SK-N-SH treated with all-trans-retinoic acid at 6 μM for 48 hours (cell line): ENCODE data around the gene PDE7B.

Source experiments
- ATAC-seq: fragments of 200-7000 bp; cut with Tn5 transposase; 3 replicates; pipeline ENCODE4 v1.9.1; 2020; ENCODE audit warnings: mild to moderate bottlenecking, moderate library complexity
- ARNTL ChIP-seq: fragments of 450-650 bp; formaldehyde crosslinking; IDR thresholded peaks from 2 replicates; pipeline ENCODE4 v1.5.0; 2020; ENCODE audit warnings: low read depth, mild to moderate bottlenecking, moderate library complexity, borderline replicate concordance
- BACH2 ChIP-seq: fragments of 250-450 bp; sonication (Bioruptor Pico); IDR thresholded peaks from 2 replicates; pipeline ENCODE4 v1.9.0; 2021; ENCODE audit warnings: mild to moderate bottlenecking, borderline replicate concordance
- CSDC2 ChIP-seq: fragments of 250-450 bp; sonication (Bioruptor Pico); IDR thresholded peaks from 2 replicates; pipeline ENCODE4 v1.5.0; 2020; ENCODE audit warnings: mild to moderate bottlenecking, moderate library complexity
- ESRRG ChIP-seq: fragments of 250-450 bp; sonication (Bioruptor Pico); IDR thresholded peaks from 2 replicates; pipeline ENCODE4 v1.6.1; 2021; ENCODE audit warnings: mild to moderate bottlenecking
- GLIS3 ChIP-seq: fragments of 250-450 bp; sonication (Bioruptor Pico); IDR thresholded peaks from 2 replicates; pipeline ENCODE4 v1.5.0; 2020; ENCODE audit warnings: mild to moderate bottlenecking, moderate library complexity
- ISL1 ChIP-seq: fragments of 250-450 bp; sonication (Bioruptor Pico); IDR thresholded peaks from 2 replicates; pipeline ENCODE4 v2.1.2; 2022; ENCODE audit warnings: mild to moderate bottlenecking, moderate library complexity
- OSR1 ChIP-seq: fragments of 250-450 bp; sonication (Bioruptor Pico); IDR thresholded peaks from 2 replicates; pipeline ENCODE4 v1.8.0; 2022; ENCODE audit warnings: moderate library complexity, mild to moderate bottlenecking, inconsistent platforms
- PPARA ChIP-seq: fragments of 250-450 bp; sonication (Bioruptor Pico); IDR thresholded peaks from 2 replicates; pipeline ENCODE4 v1.5.0; 2020; ENCODE audit warnings: mild to moderate bottlenecking, borderline replicate concordance
- RARB ChIP-seq: fragments of 250-450 bp; sonication (Bioruptor Pico); IDR thresholded peaks from 2 replicates; pipeline ENCODE4 v1.8.0; 2021; ENCODE audit warnings: mild to moderate bottlenecking, moderate library complexity
- SNAI2 ChIP-seq: fragments of 250-450 bp; sonication (Bioruptor Pico); IDR thresholded peaks from 2 replicates; pipeline ENCODE4 v1.5.0; 2020; ENCODE audit warnings: mild to moderate bottlenecking, moderate library complexity
- TCF4 ChIP-seq: fragments of 250-450 bp; sonication (Bioruptor Pico); IDR thresholded peaks from 2 replicates; pipeline ENCODE4 v1.8.0; 2021; ENCODE audit warnings: mild to moderate bottlenecking, moderate library complexity, borderline replicate concordance
- TOX ChIP-seq: fragments of 250-450 bp; sonication (Bioruptor Pico); IDR thresholded peaks from 2 replicates; pipeline ENCODE4 v1.8.0; 2021; ENCODE audit warnings: mild to moderate bottlenecking, moderate library complexity, borderline replicate concordance
- ZC3H10 ChIP-seq: fragments of 250-450 bp; sonication (Bioruptor Pico); IDR thresholded peaks from 2 replicates; pipeline ENCODE4 v1.5.1; 2021; ENCODE audit warnings: mild to moderate bottlenecking, moderate library complexity
- ZFP3 ChIP-seq: fragments of 250-450 bp; sonication (Bioruptor Pico); IDR thresholded peaks from 2 replicates; pipeline ENCODE4 v1.5.0; 2020; ENCODE audit warnings: mild to moderate bottlenecking, moderate library complexity
- ZNF565 ChIP-seq: fragments of 450-650 bp; formaldehyde crosslinking; conservative IDR thresholded peaks from 2 replicates; pipeline ENCODE4 v1.5.0; 2020; ENCODE audit warnings: low read depth, mild to moderate bottlenecking, moderate library complexity
- ZNF70 ChIP-seq: fragments of 450-650 bp; formaldehyde crosslinking; IDR thresholded peaks from 2 replicates; pipeline ENCODE4 v1.5.0; 2020; ENCODE audit warnings: mild to moderate bottlenecking, moderate library complexity
- ZNF8 ChIP-seq: fragments of 450-650 bp; formaldehyde crosslinking; IDR thresholded peaks from 2 replicates; pipeline ENCODE4 v1.5.0; 2020; ENCODE audit warnings: mild to moderate bottlenecking, moderate library complexity
- TF ChIP-seq, protein P1 (sequence below): fragments of 250-450 bp; sonication (Bioruptor Pico); IDR thresholded peaks from 2 replicates; pipeline ENCODE4 v1.8.0; 2021; ENCODE audit warnings: low read depth, mild to moderate bottlenecking, moderate library complexity, borderline replicate concordance
- TF ChIP-seq, protein P2 (sequence below): fragments of 250-450 bp; sonication (Bioruptor Pico); IDR thresholded peaks from 2 replicates; pipeline ENCODE4 v1.8.0; 2020; ENCODE audit warnings: mild to moderate bottlenecking, moderate library complexity, borderline replicate concordance
- TF ChIP-seq, protein P3 (sequence below): fragments of 250-450 bp; sonication (Bioruptor Pico); IDR thresholded peaks from 2 replicates; pipeline ENCODE4 v1.5.0; 2020; ENCODE audit warnings: mild to moderate bottlenecking, moderate library complexity
- TF ChIP-seq, protein P4 (sequence below): fragments of 250-450 bp; sonication (Bioruptor Pico); IDR thresholded peaks from 2 replicates; pipeline ENCODE4 v1.5.1; 2021; ENCODE audit warnings: mild to moderate bottlenecking, moderate library complexity

PDE7B gene

DNA sequence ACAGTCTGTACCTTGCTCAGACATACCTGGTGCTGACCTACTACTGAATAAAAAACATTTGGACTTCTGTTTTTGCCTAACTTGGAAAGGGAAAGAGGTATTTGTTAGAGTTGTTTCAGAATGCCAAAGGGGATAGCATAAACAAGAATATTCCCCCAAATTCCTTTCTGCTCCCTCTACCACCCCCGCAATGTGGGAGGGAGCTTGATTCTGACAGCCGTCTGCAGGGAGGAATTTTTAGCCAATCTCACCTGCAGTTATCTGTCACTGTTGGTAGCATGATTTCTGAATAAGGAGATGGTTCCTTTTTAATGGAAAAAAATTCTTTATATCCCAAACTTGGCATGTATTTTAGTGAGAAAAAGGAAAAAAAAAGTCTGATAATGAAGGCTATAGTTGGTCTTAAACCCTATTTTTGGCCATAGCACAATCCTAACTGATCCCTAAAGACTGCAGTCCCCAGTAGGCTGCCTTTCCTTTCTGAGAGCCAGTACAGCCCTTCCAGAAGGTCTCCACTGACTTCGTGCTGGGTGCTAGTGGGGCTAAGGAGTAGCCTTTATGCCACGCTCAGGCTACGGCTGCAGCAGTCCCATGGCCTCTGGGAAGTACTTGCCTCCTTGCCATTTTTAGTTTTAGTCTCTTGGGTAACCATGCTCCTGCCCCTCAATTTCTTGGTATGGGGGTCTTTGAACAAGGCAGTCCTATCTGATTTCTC is 13.6 kb upstream of the PDE7B start:
- ATAC-seq, result no peak
- no peak for TF ChIP-seq ZNF8

DNA sequence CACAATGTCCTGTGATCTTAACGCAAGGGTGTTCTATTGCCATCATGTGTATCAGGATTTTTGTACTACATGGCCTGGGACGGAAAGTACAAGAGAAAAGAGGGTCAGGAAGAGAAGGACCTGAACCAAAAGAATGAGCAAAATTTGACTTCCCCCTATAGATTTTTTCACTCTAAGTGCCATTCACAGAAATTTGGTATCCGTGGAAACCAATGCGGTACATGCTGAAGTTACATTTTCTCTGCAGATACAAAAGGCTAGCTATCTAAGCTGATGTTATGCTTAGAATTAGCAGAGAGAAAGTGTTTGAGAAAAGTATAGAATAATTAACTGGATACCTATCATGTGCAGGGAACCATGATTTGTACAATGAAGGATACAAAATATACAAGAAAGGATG is 12.4 kb upstream of the PDE7B start:
- no peak for ATAC-seq
- TF ChIP-seq, protein P1, sequence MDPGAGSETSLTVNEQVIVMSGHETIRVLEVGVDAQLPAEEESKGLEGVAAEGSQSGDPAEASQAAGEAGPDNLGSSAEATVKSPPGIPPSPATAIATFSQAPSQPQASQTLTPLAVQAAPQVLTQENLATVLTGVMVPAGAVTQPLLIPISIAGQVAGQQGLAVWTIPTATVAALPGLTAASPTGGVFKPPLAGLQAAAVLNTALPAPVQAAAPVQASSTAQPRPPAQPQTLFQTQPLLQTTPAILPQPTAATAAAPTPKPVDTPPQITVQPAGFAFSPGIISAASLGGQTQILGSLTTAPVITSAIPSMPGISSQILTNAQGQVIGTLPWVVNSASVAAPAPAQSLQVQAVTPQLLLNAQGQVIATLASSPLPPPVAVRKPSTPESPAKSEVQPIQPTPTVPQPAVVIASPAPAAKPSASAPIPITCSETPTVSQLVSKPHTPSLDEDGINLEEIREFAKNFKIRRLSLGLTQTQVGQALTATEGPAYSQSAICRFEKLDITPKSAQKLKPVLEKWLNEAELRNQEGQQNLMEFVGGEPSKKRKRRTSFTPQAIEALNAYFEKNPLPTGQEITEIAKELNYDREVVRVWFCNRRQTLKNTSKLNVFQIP (CRISPR knock-in tag), result no peak
- TF ChIP-seq ZFP3 (CRISPR knock-in tag) (no peak), OSR1 (no peak), ZC3H10 (CRISPR knock-in tag) (no peak), SNAI2 (CRISPR knock-in tag) (no peak), CSDC2 (CRISPR knock-in tag) (no peak), ZNF8 (no peak), PPARA (no peak), ARNTL (CRISPR knock-in tag) (no peak), GLIS3 (CRISPR knock-in tag) (no peak), TOX (CRISPR knock-in tag) (no peak)

DNA sequence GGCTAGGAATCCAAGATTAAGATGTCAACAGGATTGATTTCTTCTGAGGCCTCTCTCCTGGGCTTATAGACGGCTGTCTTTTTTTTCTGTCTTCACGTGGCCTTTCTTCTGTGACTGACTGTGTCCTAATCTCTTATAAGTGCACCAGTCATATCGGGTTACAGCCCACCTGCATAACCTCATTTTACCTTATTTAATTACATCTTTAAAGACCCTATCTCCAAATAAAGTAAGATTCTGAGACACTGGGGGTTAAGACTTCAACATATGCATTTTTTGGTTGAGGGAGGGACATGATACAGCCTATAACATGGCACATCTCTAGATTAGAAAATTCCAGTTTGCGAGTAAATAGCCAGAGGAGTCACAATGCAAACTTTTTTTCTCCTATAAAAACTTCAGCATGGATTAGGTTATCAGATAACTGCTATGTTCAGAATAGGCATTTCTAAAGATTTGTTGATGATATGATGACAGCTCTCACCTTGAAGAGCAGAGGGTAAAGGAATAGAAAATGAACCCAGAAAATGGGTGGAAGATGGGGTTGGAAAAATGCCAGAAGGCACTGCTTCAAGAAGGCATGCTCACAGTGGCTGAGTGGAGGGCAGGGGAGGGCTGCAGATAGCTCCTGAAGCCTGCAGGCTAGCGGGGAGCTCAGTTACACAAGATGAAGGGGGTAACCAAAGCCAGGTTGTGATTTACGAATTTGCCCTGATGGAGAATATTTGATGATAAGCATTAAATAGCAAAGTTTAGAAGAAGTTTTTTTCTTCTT is 8.7 kb upstream of the PDE7B start:
- ATAC-seq, result no peak
- TF ChIP-seq, protein P2, sequence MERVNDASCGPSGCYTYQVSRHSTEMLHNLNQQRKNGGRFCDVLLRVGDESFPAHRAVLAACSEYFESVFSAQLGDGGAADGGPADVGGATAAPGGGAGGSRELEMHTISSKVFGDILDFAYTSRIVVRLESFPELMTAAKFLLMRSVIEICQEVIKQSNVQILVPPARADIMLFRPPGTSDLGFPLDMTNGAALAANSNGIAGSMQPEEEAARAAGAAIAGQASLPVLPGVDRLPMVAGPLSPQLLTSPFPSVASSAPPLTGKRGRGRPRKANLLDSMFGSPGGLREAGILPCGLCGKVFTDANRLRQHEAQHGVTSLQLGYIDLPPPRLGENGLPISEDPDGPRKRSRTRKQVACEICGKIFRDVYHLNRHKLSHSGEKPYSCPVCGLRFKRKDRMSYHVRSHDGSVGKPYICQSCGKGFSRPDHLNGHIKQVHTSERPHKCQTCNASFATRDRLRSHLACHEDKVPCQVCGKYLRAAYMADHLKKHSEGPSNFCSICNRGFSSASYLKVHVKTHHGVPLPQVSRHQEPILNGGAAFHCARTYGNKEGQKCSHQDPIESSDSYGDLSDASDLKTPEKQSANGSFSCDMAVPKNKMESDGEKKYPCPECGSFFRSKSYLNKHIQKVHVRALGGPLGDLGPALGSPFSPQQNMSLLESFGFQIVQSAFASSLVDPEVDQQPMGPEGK (CRISPR knock-in tag), result no peak
- TF ChIP-seq ZFP3 (CRISPR knock-in tag) (no peak), BACH2 (CRISPR knock-in tag) (no peak), ESRRG (no peak), TCF4 (no peak), CSDC2 (CRISPR knock-in tag) (no peak), TOX (CRISPR knock-in tag) (no peak), OSR1 (no peak), ZNF70 (CRISPR knock-in tag) (no peak), ZNF8 (no peak), ZC3H10 (CRISPR knock-in tag) (no peak), ARNTL (CRISPR knock-in tag) (no peak), RARB (CRISPR knock-in tag) (no peak)
- TF ChIP-seq, protein P3, sequence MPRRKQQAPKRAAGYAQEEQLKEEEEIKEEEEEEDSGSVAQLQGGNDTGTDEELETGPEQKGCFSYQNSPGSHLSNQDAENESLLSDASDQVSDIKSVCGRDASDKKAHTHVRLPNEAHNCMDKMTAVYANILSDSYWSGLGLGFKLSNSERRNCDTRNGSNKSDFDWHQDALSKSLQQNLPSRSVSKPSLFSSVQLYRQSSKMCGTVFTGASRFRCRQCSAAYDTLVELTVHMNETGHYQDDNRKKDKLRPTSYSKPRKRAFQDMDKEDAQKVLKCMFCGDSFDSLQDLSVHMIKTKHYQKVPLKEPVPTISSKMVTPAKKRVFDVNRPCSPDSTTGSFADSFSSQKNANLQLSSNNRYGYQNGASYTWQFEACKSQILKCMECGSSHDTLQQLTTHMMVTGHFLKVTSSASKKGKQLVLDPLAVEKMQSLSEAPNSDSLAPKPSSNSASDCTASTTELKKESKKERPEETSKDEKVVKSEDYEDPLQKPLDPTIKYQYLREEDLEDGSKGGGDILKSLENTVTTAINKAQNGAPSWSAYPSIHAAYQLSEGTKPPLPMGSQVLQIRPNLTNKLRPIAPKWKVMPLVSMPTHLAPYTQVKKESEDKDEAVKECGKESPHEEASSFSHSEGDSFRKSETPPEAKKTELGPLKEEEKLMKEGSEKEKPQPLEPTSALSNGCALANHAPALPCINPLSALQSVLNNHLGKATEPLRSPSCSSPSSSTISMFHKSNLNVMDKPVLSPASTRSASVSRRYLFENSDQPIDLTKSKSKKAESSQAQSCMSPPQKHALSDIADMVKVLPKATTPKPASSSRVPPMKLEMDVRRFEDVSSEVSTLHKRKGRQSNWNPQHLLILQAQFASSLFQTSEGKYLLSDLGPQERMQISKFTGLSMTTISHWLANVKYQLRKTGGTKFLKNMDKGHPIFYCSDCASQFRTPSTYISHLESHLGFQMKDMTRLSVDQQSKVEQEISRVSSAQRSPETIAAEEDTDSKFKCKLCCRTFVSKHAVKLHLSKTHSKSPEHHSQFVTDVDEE (CRISPR knock-in tag), result no peak
- TF ChIP-seq, protein P4, sequence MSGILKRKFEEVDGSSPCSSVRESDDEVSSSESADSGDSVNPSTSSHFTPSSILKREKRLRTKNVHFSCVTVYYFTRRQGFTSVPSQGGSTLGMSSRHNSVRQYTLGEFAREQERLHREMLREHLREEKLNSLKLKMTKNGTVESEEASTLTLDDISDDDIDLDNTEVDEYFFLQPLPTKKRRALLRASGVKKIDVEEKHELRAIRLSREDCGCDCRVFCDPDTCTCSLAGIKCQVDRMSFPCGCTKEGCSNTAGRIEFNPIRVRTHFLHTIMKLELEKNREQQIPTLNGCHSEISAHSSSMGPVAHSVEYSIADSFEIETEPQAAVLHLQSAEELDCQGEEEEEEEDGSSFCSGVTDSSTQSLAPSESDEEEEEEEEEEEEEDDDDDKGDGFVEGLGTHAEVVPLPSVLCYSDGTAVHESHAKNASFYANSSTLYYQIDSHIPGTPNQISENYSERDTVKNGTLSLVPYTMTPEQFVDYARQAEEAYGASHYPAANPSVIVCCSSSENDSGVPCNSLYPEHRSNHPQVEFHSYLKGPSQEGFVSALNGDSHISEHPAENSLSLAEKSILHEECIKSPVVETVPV (CRISPR knock-in tag), result no peak

DNA sequence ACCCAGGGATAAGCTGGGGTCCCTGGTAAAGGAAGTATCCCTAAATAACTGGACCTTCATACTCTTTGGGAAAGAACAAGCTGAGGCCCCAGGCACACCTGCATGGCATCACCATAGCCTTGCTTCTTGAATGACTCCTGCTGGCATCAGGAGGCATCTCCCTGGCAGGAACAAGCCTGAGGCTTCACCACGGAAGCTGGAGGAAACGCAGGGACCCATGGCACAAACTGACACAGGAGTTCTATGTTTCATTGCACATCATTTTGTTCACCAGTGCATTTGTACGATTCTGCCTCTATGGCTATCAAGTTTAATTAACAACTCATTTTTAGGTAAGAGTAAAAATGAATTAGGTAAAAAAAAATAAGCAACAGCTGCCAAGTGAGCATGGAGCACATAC is 619 bp upstream of the PDE7B start:
- peak; percentile 16 for ATAC-seq
- TF ChIP-seq OSR1, result no peak
- no peak for TF ChIP-seq ZNF8
- no peak for TF ChIP-seq CSDC2 (CRISPR knock-in tag)
- no peak for TF ChIP-seq PPARA
- no peak for TF ChIP-seq ESRRG
- no peak for TF ChIP-seq TOX (CRISPR knock-in tag)
- TF ChIP-seq ARNTL (CRISPR knock-in tag), result no peak
- TF ChIP-seq ISL1, result no peak
- TF ChIP-seq ZNF565 (CRISPR knock-in tag), result no peak
- TF ChIP-seq BACH2 (CRISPR knock-in tag), result no peak
- TF ChIP-seq, all 23 proteins: peak for 0
